Fibroblast of pulmonary artery (primary cell): ENCODE measurements around the gene LETM1.

Source experiments
- DNase-seq: peaks from one replicate; pipeline ENCODE4 v3.0.0-alpha.2; 2010; ENCODE audit warnings: low read depth
- H3K4me3 ChIP-seq: replicated peaks from 2 replicates; pipeline ENCODE4 v1.5.1; 2011; ENCODE audit warnings: low read depth, mild to moderate bottlenecking, control low read depth, low read length, moderate library complexity
- TF ChIP-seq, protein P1 (sequence below): IDR thresholded peaks from 2 replicates; pipeline ENCODE4 v1.5.1; 2011; ENCODE audit warnings: mild to moderate bottlenecking, control low read depth, low read length, inconsistent platforms; ENCODE audit errors: missing control alignments

The LETM1 gene

DNA sequence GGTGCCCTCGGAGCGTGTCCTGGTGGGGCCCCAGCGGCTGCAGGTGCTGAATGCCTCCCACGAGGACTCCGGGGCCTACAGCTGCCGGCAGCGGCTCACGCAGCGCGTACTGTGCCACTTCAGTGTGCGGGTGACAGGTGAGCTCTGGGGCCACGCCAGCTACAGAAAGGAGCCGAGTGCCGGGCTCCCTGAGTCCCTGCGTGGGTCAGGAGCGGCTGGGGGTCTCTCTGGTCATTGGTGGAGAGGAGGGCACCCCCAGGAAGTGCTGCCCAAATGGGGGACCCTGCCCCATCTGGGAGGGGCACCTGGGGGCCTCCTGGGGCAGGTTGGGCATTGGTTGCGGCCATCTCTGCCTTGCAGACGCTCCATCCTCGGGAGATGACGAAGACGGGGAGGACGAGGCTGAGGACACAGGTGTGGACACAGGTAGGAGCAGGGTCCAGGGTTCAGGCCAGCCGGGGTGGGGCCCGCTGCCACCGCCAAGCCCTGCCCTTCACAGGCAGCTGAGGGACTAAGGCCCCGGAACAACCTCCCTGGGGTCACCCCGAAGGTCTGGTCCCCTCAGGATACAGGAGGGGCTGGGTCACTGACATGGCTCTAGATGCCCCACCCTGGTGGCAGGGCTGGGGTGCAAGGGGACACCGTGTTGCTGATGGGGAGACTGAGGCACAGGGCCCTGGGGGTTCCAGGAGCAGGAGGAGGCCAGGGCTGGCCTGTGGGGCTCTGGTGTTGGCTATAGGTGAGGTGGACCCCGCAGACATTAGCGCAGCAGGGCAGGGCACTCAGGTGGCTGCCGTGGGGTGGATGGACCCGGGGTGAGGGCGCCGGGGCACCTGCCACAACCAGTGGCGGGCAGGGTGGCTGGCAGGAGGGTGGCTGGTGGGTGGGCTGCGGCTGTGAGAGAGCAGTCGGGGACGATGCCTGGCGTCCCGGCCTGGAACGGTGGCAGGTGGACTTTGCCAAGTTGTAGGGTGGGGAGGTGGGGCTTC, 56.3 kb downstream of the LETM1 start:
- H3K4me3 ChIP-seq: no peak overlapping the region
- no peak for DNase-seq
- TF ChIP-seq, protein P1, sequence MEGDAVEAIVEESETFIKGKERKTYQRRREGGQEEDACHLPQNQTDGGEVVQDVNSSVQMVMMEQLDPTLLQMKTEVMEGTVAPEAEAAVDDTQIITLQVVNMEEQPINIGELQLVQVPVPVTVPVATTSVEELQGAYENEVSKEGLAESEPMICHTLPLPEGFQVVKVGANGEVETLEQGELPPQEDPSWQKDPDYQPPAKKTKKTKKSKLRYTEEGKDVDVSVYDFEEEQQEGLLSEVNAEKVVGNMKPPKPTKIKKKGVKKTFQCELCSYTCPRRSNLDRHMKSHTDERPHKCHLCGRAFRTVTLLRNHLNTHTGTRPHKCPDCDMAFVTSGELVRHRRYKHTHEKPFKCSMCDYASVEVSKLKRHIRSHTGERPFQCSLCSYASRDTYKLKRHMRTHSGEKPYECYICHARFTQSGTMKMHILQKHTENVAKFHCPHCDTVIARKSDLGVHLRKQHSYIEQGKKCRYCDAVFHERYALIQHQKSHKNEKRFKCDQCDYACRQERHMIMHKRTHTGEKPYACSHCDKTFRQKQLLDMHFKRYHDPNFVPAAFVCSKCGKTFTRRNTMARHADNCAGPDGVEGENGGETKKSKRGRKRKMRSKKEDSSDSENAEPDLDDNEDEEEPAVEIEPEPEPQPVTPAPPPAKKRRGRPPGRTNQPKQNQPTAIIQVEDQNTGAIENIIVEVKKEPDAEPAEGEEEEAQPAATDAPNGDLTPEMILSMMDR: no peak

DNA sequence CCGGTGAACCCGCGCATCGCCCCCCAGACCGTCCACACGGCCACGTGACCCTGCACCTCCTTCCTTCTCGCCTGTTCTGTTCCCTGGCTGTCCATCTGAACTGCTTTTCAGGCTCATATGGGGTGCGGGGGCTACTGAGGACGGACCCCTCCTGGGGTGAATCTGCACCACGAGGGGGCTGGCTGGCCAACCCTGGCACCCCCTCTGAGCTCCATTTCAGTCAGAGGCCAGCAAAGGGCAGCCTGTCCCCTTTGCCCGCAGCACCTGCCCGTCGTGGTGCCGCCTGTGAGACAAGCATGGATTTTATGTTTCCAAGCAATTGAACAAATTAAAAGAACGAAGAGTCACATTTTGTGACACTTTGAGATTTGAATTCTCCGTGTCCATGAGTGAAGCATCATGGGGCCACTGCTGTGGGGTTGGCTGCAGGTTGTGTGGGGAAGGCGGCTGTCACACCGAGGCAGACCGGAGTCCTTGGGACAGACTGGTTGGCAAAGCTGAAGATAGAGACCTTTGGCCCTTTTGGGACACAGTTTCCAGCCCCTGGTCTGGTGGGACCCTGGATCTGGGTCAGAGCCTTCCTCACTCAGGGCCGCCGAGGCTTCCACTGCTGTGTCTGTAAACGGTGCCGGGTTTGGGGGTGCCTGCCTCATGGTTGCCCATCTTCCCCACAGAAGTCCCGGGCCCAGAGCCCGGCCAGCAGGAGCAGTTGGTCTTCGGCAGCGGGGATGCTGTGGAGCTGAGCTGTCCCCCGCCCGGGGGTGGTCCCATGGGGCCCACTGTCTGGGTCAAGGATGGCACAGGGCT, 57.2 kb downstream of the LETM1 start:
- no peak overlapping the region for H3K4me3 ChIP-seq
- DNase-seq: no peak
- TF ChIP-seq, protein P1: no peak

DNA sequence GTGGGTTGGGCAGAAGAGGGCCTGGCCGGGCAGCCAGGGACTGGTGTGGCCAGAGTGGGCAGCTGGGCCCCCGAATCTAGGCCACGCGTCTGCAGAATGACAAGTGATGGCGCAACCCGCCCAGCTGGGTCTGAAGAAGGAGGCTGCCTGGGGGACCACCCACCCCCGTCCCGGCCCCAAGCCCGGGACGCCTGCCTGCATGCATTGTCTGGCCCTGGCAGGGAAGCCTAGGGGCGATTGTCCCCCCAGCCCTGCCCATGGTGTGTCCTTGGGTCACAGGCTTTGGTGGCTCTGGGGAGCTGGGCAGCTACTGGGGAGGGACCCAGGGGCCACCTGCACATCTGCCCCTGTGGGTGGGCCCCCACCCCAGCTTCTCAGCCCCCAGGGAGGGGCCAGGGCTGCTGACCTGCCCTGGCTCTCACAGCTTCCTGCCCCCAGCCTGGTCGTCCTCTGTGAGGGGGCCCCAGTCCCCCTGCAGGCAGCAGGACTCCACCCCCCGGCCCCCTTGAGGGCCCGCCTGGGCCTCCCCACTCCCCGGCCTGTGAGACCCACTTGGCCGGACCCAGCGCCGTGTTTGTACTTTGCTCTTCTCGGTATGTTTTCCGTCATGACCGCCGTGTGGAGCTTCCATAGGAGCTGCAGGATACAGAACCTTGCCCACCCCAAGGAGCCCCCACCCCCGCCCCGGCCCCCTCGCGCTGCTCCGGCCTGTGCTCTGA, 57.9 kb downstream of the LETM1 start:
- TF ChIP-seq, protein P1: no peak
- no peak for DNase-seq
- H3K4me3 ChIP-seq: no peak overlapping the region

DNA sequence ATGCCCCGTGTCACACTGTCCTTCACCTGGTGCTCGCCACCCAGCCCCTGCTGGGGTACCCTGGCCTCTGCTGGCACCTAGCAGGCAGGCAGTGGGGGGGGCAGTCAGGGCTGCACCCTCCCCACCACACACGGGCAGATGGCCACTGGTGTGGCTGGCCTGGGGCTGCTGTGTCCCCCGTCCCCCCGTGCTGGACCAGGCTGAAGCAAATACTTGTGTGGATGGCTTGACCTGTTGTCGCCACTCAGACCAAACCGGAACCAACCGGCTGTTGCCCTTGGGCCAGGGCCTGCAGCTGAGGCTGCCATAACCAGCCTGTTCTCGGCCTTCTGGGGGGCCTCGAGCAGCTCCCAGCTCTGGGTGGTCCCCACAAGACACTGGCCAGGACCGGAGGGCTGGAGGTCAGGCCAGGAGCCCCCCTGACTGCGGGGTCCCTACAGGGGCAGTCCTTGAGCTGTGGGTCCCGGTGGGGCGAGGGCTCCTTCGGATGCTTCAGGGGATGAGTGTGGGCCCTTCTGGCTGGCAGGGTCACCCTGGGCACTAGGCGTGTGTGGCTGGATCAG, 58.6 kb downstream of the LETM1 start:
- H3K4me3 ChIP-seq: no peak overlapping the region
- DNase-seq: no peak
- TF ChIP-seq, protein P1: no peak

DNA sequence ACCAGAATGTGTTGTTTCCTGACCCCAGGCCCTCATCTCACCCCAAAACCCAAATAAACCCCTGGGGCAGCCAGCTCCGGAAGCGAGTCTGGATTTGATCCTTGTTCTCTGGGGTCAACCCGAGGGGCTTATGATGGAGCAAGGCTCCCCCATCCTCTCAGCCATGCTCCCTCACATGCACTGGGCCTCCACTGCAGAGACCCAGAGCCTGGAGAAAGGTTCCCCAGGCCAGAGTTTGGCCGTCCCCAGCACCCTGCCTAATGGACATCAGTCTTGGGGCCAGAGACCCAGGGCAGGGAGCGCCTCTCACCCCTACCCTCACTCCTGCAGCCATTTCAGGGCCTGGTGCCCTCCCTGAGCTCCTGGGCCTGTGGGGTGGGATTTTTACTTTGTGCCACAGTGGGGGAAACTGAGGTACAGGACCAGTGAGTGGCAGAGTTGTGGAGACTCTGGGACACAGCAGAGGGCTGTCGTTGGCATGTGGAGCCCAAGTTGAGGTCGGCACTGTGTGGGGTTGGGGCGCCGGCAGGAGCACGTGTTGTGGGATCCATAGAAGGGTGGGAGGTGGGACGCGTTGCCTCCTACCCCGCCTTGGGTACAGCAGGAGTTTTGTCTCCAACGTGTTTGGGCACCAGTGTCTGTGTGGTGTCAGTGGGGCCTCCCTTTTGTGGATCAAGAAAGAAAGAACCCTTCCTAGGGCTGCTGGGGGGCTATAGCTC, 59.3 kb downstream of the LETM1 start:
- no peak overlapping the region for H3K4me3 ChIP-seq
- TF ChIP-seq, protein P1: no peak
- DNase-seq: no peak
